Right lobe of liver (tissue), 6 donors: ENCODE data around the gene TNNT3. TPM values are rescaled to one million over a fixed set of nuclear protein-coding genes. Genes with fewer than 3 reads are reported as not detected.
"Not testable (repeated sequence)": the region's sequence is repeated elsewhere in the genome, so short reads cannot be mapped to it uniquely, and the experiment has no call there.

Source experiments
- ATAC-seq, 4 donors: fragments of 200-7000 bp; cut with Tn5 transposase; one replicate each; pipeline ENCODE4 v1.9.1; 2020; ENCODE audit warnings: mild to moderate bottlenecking in 4 of 4, moderate library complexity in 4 of 4
- DNase-seq, 3 donors: peaks; one replicate each; pipeline ENCODE4 v3.0.0-alpha.2; 2020
- H3K27ac ChIP-seq, 3 donors: fragments of 200-600 bp; one replicate each; pipeline ENCODE4 v1.8.0; 2022
- H3K27me3 ChIP-seq, 2 donors: fragments of 200-600 bp; one replicate each; pipeline ENCODE4 v1.8.0; 2022
- H3K36me3 ChIP-seq, 4 donors: fragments of 200-600 bp; sonication (generic) in 1 of 4; one replicate each; pipeline versions ENCODE4 v1.5.1 to v1.8.0; 2017 to 2022; ENCODE audit warnings: control low read depth in 1 of 4
- H3K4me1 ChIP-seq, 4 donors: fragments of 200-600 bp; sonication (generic) in 1 of 4; one replicate each; pipeline versions ENCODE4 v1.5.1 to v1.8.0; 2017 to 2022; ENCODE audit warnings: control low read depth in 1 of 4
- H3K4me3 ChIP-seq, 3 donors: fragments of 200-600 bp; one replicate each; pipeline ENCODE4 v1.8.0; 2022
- H3K9me3 ChIP-seq, 4 donors: fragments of 200-600 bp; sonication (generic) in 1 of 4; one replicate each; pipeline versions ENCODE4 v1.5.1 to v1.8.0; 2017 to 2022; ENCODE audit warnings: control low read depth in 1 of 4
- CTCF ChIP-seq, 4 donors: fragments of 200-600 bp in 3 of 4; fragments of 450-650 bp in 1 of 4; IDR thresholded peaks; one replicate each; pipeline versions ENCODE4 v1.5.1 to v1.8.0; 2016 to 2022; ENCODE audit warnings: antibody characterized with exemption in 4 of 4, mild to moderate bottlenecking in 2 of 4
- POLR2A ChIP-seq: fragments of 450-650 bp; IDR thresholded peaks from one replicate; pipeline ENCODE4 v1.6.1; 2017; ENCODE audit warnings: antibody characterized with exemption, mild to moderate bottlenecking
- WGBS: methylation state at CpG from one replicate; pipeline ENCODE4 v1.1.6; 2018; ENCODE audit warnings: low coverage, low lambda C conversion rate; ENCODE audit not compliant: insufficient coverage; ENCODE audit errors: missing lambda C conversion rate; 5-methylcytosine and 5-hydroxymethylcytosine counted together
- intact Hi-C, 2 donors: fragments of 100-400 bp; cut with DNase I; formaldehyde crosslinking; loops; one replicate each; pipeline versions ENCODE4 v1.11.2 to v1.14.1; 2022
- total RNA-seq, 6 experiments: library from RNA; depleted of rRNA in 2 of 6; stranded (reverse); fragments of >200 nt in 2 of 6; fragmentation: NEBNext Ultra II Directional in 3 of 6; extraction: Animal tissue kit (Norgen Biotek cat#: 25700) in 3 of 6; gene quantifications; one replicate each; pipeline versions ENCODE4 v1.1.0 to v1.2.4, GENCODE V29; 2016 to 2023
- donor health status: DM: no; HTN: yes; CAD: no.
- donor health status: DM: no; HTN: no; CAD: no.
- donor health status: DM: no; HTN: no; CAD: no.
- donor health status: DM: no; HTN: yes; CAD: no.
- donor health status: DM: no; HTN: yes; CAD: no.

TNNT3 gene
- total RNA-seq, 6 experiments from 2014 or later, result 0.44 to 2.2 TPM; not detected in 4

GRCh38 chr11:1872267-1872985 is 47.1 kb upstream of the TNNT3 start:
- DNase-seq (peak in 2 of 3 donors; percentile 6 to 40), ATAC-seq (no peak)
- no peak overlapping the region for H3K27ac ChIP-seq
- intact Hi-C loops, result loop anchor here in 1 of 2 donors (10.0 kb wide), 1 partner anchor 272 kb away; no protein-coding TSS in a partner anchor
- WGBS, result 39% methylated on average over 2 of the region's 25 CpGs
- H3K9me3 ChIP-seq, result no peaks in the 10 kb centered on the region
- H3K4me1 ChIP-seq, result no peaks in the 10 kb centered on the region
- H3K4me3 ChIP-seq, result no peak overlapping the region
- H3K36me3 ChIP-seq, result no peaks in the 10 kb centered on the region
- TF ChIP-seq CTCF (IDR thresholded peaks at IDR 0.05) (no peak), POLR2A (no peak)
- no peaks in the 10 kb centered on the region for H3K27me3 ChIP-seq

- ATAC-seq (no peak), DNase-seq (peak in 2 of 3 donors; percentile 14 to 44)
- Histone ChIP-seq H3K27ac (no peak overlapping the region), H3K36me3 (no peaks in the 10 kb centered on the region), H3K4me1 (no peaks in the 10 kb centered on the region), H3K27me3 (no peaks in the 10 kb centered on the region), H3K9me3 (no peaks in the 10 kb centered on the region), H3K4me3 (no peak overlapping the region)
- TF ChIP-seq CTCF (IDR thresholded peaks at IDR 0.05) (no peak), POLR2A (no peak)
- intact Hi-C loops, result loop anchor here in 1 of 2 donors (10.0 kb wide), 1 partner anchor 272 kb away; no protein-coding TSS in a partner anchor
- WGBS, result 35% methylated on average over 6 of the region's 11 CpGs
Observed at GRCh38 chr11:1873048-1873812, 46.3 kb upstream of the TNNT3 start.

- peak in 1 of 3 donors; percentile 6 for DNase-seq
- not testable (repeated sequence) for H3K4me3 ChIP-seq, H3K9me3 ChIP-seq, H3K27me3 ChIP-seq, H3K4me1 ChIP-seq, H3K27ac ChIP-seq, H3K36me3 ChIP-seq, ATAC-seq
- 78% methylated on average over 17 of the region's 17 CpGs for WGBS
- intact Hi-C loops, result loop anchor here in 1 of 2 donors (10.0 kb wide), 1 partner anchor 271 kb away; no protein-coding TSS in a partner anchor
Observed at GRCh38 chr11:1873813-1874150, 45.7 kb upstream of the TNNT3 start.

GRCh38 chr11:1874441-1875092 is 44.9 kb upstream of the TNNT3 start:
- no CpG with 5 or more reads among the region's 17 CpGs for WGBS
- intact Hi-C loops, result loop anchor here in 1 of 2 donors (10.0 kb wide), 1 partner anchor 270 kb away; no protein-coding TSS in a partner anchor
- not testable (repeated sequence) for H3K36me3 ChIP-seq, H3K27ac ChIP-seq, H3K27me3 ChIP-seq, ATAC-seq, H3K4me1 ChIP-seq, H3K9me3 ChIP-seq, H3K4me3 ChIP-seq
- DNase-seq, result peak in 2 of 3 donors; percentile 19 to 49

GRCh38 chr11:1875093-1875850 is 44.2 kb upstream of the TNNT3 start:
- TF ChIP-seq CTCF (IDR thresholded peaks at IDR 0.05) (no peak), POLR2A (no peak)
- no peak overlapping the region for H3K27ac ChIP-seq
- intact Hi-C loops, result loop anchor here in 1 of 2 donors (10.0 kb wide), 1 partner anchor 270 kb away; no protein-coding TSS in a partner anchor
- H3K9me3 ChIP-seq, result no peaks in the 10 kb centered on the region
- H3K4me3 ChIP-seq, result no peak overlapping the region
- DNase-seq (peak in 2 of 3 donors; percentile 23 to 49), ATAC-seq (no peak)
- no peaks in the 10 kb centered on the region for H3K27me3 ChIP-seq
- H3K4me1 ChIP-seq, result no peaks in the 10 kb centered on the region
- H3K36me3 ChIP-seq, result no peaks in the 10 kb centered on the region
- WGBS, result 65% methylated on average over 7 of the region's 28 CpGs

- no CpG with 5 or more reads among the region's 13 CpGs for WGBS
Observed at GRCh38 chr11:1875851-1876301, 43.6 kb upstream of the TNNT3 start.

More at GRCh38 chr11:1875851-1876301, 43.6 kb upstream of the TNNT3 start:
- H3K36me3 ChIP-seq, ATAC-seq, H3K4me3 ChIP-seq, H3K9me3 ChIP-seq, H3K27me3 ChIP-seq, H3K4me1 ChIP-seq, H3K27ac ChIP-seq: not testable (repeated sequence)
- DNase-seq, result peak in 2 of 3 donors; percentile 17 to 50
- intact Hi-C loops, result loop anchor here in 1 of 2 donors (10.0 kb wide), 1 partner anchor 269 kb away; no protein-coding TSS in a partner anchor
